VCaP (cell line): ENCODE data around the gene TMEM178B.

Experiments used
- H3K27ac ChIP-seq: fragments of 450-650 bp; 2 replicates; pipeline ENCODE4 v1.5.1; 2017
- CTCF ChIP-seq: fragments of 450-650 bp; conservative IDR thresholded peaks from 2 replicates; pipeline ENCODE4 v1.5.1; 2017; ENCODE audit warnings: mild to moderate bottlenecking, moderate library complexity

Gene TMEM178B

GRCh38 chr7:141145630-141145982 lies 71.7 kb downstream of the TMEM178B start:
- no peak for TF ChIP-seq CTCF
- H3K27ac ChIP-seq = peak overlapping the region; percentile 32

DNA sequence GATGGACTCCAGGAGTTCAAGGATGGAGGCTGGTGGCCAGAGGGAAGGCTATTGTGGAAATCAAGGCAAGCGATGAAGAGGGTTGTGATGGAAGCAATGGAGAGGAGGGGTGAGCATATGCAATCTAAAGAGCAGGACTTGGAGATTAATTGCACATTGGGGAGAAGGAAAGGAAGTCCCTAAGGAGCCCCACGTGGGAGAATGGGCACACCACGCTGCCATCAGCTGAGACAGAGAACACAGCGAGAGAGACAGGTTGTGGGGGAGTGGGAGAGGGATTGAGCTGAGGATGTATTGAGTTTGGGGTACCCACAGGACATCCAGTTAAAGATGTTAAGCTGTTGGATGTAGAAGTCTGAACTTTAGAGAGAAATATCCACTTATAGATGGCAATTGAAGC lies 73.6 kb downstream of the TMEM178B start:
- no peak overlapping the region for H3K27ac ChIP-seq
- TF ChIP-seq CTCF = no peak

- no peak overlapping the region for H3K27ac ChIP-seq
- TF ChIP-seq CTCF = no peak
Observed at GRCh38 chr7:141150465-141150864, 76.6 kb downstream of the TMEM178B start.

DNA sequence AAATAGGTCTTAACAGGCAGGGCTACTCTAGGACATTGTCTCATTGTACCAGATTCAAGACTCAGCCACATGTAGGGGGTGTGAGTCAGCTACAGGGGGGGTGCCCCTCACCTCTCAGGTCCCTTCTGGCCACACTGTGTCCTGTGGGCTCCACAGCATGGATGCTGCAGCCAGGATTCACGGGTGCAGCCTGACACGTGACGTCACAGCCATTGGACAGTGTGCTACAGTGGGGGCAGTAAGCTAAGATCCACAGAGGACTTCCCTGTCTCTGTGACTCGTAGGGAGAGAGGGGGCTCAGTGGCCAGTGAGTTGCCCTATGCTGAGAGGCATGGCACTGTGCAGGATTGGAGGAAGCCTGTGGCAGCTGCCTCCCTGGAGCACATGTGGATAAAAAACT lies 77.9 kb downstream of the TMEM178B start:
- TF ChIP-seq CTCF = no peak
- H3K27ac ChIP-seq = no peak overlapping the region

GRCh38 chr7:141153231-141153630 lies 79.4 kb downstream of the TMEM178B start:
- no peak overlapping the region for H3K27ac ChIP-seq
- no peak for TF ChIP-seq CTCF

GRCh38 chr7:141154131-141154732 lies 80.4 kb downstream of the TMEM178B start:
- no peak overlapping the region for H3K27ac ChIP-seq

DNA sequence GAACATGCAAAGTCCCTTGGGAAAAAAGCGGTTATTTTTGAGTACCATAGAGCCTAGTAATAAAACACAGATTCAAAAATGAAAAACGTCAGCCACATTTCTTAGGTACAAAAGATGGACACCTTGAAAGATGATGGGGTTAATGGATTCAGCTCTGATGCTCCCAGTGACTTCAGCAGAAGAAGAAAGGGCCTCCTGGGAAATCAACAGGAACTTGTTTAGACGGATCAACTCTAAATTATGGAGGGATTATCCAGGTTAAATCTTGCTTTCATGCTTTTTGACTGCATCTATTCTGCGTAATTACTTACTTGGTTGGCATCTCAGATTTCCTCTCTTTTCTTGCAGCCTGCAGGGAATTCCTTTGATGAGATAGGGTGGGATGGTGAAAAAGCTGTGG lies 82.5 kb downstream of the TMEM178B start:
- TF ChIP-seq CTCF = no peak

More at GRCh38 chr7:141154131-141154732, 80.4 kb downstream of the TMEM178B start:
- TF ChIP-seq CTCF = no peak

More for the DNA sequence above, 82.5 kb downstream of the TMEM178B start:
- H3K27ac ChIP-seq = no peak overlapping the region
